HG03095 (cell line): ENCODE measurements around the gene KRT16.
"Not testable (repeated sequence)": the region's sequence is repeated elsewhere in the genome, so short reads cannot be mapped to it uniquely, and the experiment has no call there.

ENCODE experiments used
- ATAC-seq: cut with Tn5 transposase; IDR thresholded peaks from one replicate; pipeline ENCODE4 v1.9.1; 2021; ENCODE audit warnings: moderate library complexity; ENCODE audit not compliant: unreplicated experiment

KRT16 gene

GRCh38 chr17:41647940-41648410 is 35.4 kb upstream of the KRT16 start:
- no peak for ATAC-seq

- no peak for ATAC-seq
Observed at GRCh38 chr17:41647038-41647813, 34.7 kb upstream of the KRT16 start.

GRCh38 chr17:41642252-41643156 is 29.9 kb upstream of the KRT16 start:
- ATAC-seq: no peak

- ATAC-seq: not testable (repeated sequence)
Observed at GRCh38 chr17:41640596-41640995, 28.0 kb upstream of the KRT16 start.

GRCh38 chr17:41639492-41640473 is 27.2 kb upstream of the KRT16 start:
- ATAC-seq: no peak

- no peak for ATAC-seq
Observed at GRCh38 chr17:41638941-41639340, 26.4 kb upstream of the KRT16 start.

- ATAC-seq: no peak
Observed at GRCh38 chr17:41638194-41638593, 25.6 kb upstream of the KRT16 start.

- no peak for ATAC-seq
Observed at GRCh38 chr17:41636652-41637051, 24.1 kb upstream of the KRT16 start.

GRCh38 chr17:41635121-41636097 is 22.8 kb upstream of the KRT16 start:
- no peak for ATAC-seq

GRCh38 chr17:41634639-41635038 is 22.1 kb upstream of the KRT16 start:
- ATAC-seq: no peak

- no peak for ATAC-seq
Observed at GRCh38 chr17:41633556-41634199, 21.1 kb upstream of the KRT16 start.

- no peak for ATAC-seq
Observed at GRCh38 chr17:41632482-41633105, 20.0 kb upstream of the KRT16 start.

- ATAC-seq: no peak
Observed at GRCh38 chr17:41631898-41632285, 19.3 kb upstream of the KRT16 start.

GRCh38 chr17:41631025-41631897 is 18.7 kb upstream of the KRT16 start:
- no peak for ATAC-seq

- no peak for ATAC-seq
Observed at GRCh38 chr17:41629826-41630670, 17.5 kb upstream of the KRT16 start.

- ATAC-seq: no peak
Observed at GRCh38 chr17:41629316-41629715, 16.7 kb upstream of the KRT16 start.
